SK-N-SH treated with all-trans-retinoic acid at 6 μM for 48 hours (cell line): Measurements from ENCODE around the gene CCT2.

ENCODE experiments used
- ARNTL ChIP-seq: fragments of 450-650 bp; formaldehyde crosslinking; IDR thresholded peaks from 2 replicates; pipeline ENCODE4 v1.5.0; 2020; ENCODE audit warnings: low read depth, mild to moderate bottlenecking, moderate library complexity, borderline replicate concordance
- CSRNP3 ChIP-seq: fragments of 250-450 bp; sonication (Bioruptor Pico); IDR thresholded peaks from 2 replicates; pipeline ENCODE4 v1.5.1; 2021; ENCODE audit warnings: mild to moderate bottlenecking, moderate library complexity
- GLIS3 ChIP-seq: fragments of 250-450 bp; sonication (Bioruptor Pico); IDR thresholded peaks from 2 replicates; pipeline ENCODE4 v1.5.0; 2020; ENCODE audit warnings: mild to moderate bottlenecking, moderate library complexity
- PATZ1 ChIP-seq: fragments of 250-450 bp; sonication (Bioruptor Pico); IDR thresholded peaks from 2 replicates; pipeline ENCODE4 v1.8.0; 2020; ENCODE audit warnings: mild to moderate bottlenecking, moderate library complexity, borderline replicate concordance
- ZFP30 ChIP-seq: fragments of 450-650 bp; formaldehyde crosslinking; IDR thresholded peaks from 2 replicates; pipeline ENCODE4 v1.5.0; 2022; ENCODE audit warnings: mild to moderate bottlenecking, moderate library complexity
- ZNF8 ChIP-seq: fragments of 450-650 bp; formaldehyde crosslinking; IDR thresholded peaks from 2 replicates; pipeline ENCODE4 v1.5.0; 2020; ENCODE audit warnings: mild to moderate bottlenecking, moderate library complexity

- TF ChIP-seq ZNF8 (CRISPR knock-in tag), result no peak
- TF ChIP-seq ZFP30, result no peak
- TF ChIP-seq GLIS3 (CRISPR knock-in tag), result no peak
- no peak for TF ChIP-seq CSRNP3
- TF ChIP-seq PATZ1 (CRISPR knock-in tag), result no peak
- no peak for TF ChIP-seq ARNTL
Observed at GRCh38 chr12:69641546-69641945, 56.3 kb downstream of the CCT2 start.
